ENCODE measurements around the gene LRP8. TPM values are rescaled to one million over a fixed set of nuclear protein-coding genes. Genes with fewer than 3 reads are reported as not detected.

The LRP8 gene
- polyA plus RNA-seq, 2 of the 4 experiments (the other 2 are of a cell fraction) = 32.6 to 46.1 TPM

DNA sequence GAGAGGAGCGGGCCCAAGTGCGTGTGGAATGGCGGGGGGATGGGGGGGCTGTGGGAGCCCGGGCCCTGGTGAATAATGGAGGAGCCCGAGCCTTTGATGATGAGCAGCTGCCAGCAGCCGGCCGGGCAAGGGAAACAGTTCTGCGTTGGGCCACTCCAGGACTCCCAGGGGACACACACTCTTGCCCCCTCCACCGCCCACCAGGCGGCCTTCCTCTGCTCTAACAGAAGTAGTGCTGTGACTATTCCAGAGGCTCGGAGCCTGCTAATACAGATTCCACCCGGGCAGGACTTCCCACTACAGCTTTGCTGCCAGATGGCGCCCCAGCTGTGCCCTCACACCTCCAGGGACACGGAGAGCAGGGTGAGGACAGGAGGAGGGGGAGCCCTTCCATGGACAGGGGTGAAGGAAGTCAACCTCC lies 48.2 kb upstream of the LRP8 start:
- Histone ChIP-seq H3K4me1 (no peaks in the 10 kb centered on the region), H3K9me3 (no peaks in the 10 kb centered on the region), H3K27ac (no peak overlapping the region), H3K4me2 (no peak overlapping the region), H3K4me3 (no peak overlapping the region)
- POLR2A ChIA-PET = no interaction called here
- 0 out of 6 replicates have a peak, but pooled peaks of 1 of the 2 experiments have one; percentile 29 for ATAC-seq
- FAIRE-seq = no peak
- WGBS (ENCODE audit: missing lambda C conversion rate) = 86% methylated on average over 8 of the region's 14 CpGs
- no peak for TF ChIP-seq KDM1A (IDR thresholded peaks at IDR 0.05; ENCODE audit: low read depth)
- TF ChIP-seq CEBPB (IDR thresholded peaks at IDR 0.05) = no peak
- no peak for TF ChIP-seq HEYL (CRISPR knock-in tag; IDR thresholded peaks at IDR 0.05)
- no peak for TF ChIP-seq RARB (CRISPR knock-in tag; IDR thresholded peaks at IDR 0.05)
- TF ChIP-seq, protein P1, sequence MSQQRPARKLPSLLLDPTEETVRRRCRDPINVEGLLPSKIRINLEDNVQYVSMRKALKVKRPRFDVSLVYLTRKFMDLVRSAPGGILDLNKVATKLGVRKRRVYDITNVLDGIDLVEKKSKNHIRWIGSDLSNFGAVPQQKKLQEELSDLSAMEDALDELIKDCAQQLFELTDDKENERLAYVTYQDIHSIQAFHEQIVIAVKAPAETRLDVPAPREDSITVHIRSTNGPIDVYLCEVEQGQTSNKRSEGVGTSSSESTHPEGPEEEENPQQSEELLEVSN (IDR thresholded peaks at IDR 0.05; ENCODE audit: borderline replicate concordance, low read depth) = no peak
- no peak for TF ChIP-seq CHD2 (IDR thresholded peaks at IDR 0.05; ENCODE audit: low read length, partially characterized antibody)
- no peak for TF ChIP-seq NFE2L2 (conservative IDR thresholded peaks at IDR 0.05; ENCODE audit: low read length)
- DNase-seq (ENCODE audit: low read depth in 1 of 2, low spot score in 1 of 2) = no peak
- CTCF ChIA-PET = interaction anchor here (1.2 to 3.5 kb wide), 2 partner anchors 17 to 82 kb away, joined by 3 to 14 read pairs; no protein-coding TSS in a partner anchor

DNA sequence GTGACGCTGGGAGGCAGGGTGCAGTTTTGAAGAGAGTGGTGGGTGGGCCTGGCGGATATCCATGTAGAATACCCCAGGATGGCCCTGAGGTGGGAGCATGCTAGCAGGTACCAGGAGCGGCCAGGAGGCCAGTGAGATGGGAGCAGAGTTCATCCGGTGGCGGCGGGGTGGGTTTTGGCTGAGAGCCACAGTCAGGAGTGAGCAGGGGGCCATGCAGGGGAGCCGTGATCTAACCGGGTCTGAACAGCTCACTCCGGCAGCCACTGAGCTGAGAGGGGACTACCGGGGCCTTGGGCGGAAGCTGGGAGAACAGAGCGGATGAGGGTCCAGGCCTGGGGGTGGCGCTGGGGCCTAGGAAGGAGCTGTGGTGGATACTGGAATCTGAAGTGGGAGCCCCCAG lies 47.6 kb upstream of the LRP8 start:
- Histone ChIP-seq H3K4me3 (no peak overlapping the region), H3K27ac (no peak overlapping the region), H3K4me1 (no peaks in the 10 kb centered on the region), H3K9me3 (no peaks in the 10 kb centered on the region), H3K4me2 (no peak overlapping the region)
- ATAC-seq (no peak), DNase-seq (ENCODE audit: low read depth in 1 of 2, low spot score in 1 of 2) (no peak), FAIRE-seq (no peak)
- 88% methylated on average over 13 of the region's 13 CpGs for WGBS (ENCODE audit: missing lambda C conversion rate)
- ChIA-PET POLR2A (no interaction called here), CTCF (interaction anchor here (1.2 to 3.5 kb wide), 3 partner anchors 17 to 97 kb away, joined by 3 to 14 read pairs (median 3); no protein-coding TSS in a partner anchor)
- TF ChIP-seq MYC (IDR thresholded peaks at IDR 0.05; ENCODE audit: borderline replicate concordance, low read length) (no peak), MAX (IDR thresholded peaks at IDR 0.05) (no peak), MAFK (IDR thresholded peaks at IDR 0.05; ENCODE audit: partially characterized antibody) (no peak), HDAC2 (IDR thresholded peaks at IDR 0.05) (no peak), EHMT2 (IDR thresholded peaks at IDR 0.05; ENCODE audit: low read depth) (no peak), RARB (CRISPR knock-in tag; IDR thresholded peaks at IDR 0.05) (no peak), TFCP2L1 (CRISPR knock-in tag; IDR thresholded peaks at IDR 0.05) (no peak), BHLHE40 (IDR thresholded peaks at IDR 0.05; ENCODE audit: low read depth, low read length) (no peak), TP53 (CRISPR knock-in tag; IDR thresholded peaks at IDR 0.05) (no peak)

GRCh38 chr1:53373246-53373645 lies 45.4 kb upstream of the LRP8 start:
- FAIRE-seq = no peak
- CTCF ChIA-PET = interaction anchor here (1.0 to 3.5 kb wide), 3 partner anchors 20 to 95 kb away, joined by 3 to 14 read pairs (median 3); no protein-coding TSS in a partner anchor

DNA sequence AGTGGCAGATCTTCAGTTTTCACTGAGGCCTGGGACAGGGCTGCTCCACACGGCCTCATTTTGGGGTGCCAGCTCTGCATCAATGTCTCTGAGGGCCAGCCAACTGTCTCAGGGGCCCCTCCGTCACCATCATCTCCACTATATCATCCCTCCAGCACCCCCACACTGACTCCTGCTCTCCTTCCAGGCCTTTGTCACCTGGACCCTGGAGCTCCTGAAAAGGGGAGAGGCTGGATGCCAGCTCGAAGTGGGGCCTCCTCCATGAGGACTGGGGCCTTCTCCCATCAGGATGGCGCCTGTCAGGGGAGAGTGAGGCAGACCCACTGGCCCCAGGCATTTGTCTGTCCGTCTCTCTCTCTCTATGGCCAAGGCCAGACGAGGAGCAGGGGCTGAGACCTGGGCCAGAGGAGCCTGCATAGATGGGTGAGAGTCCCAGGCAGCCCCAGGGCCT lies 44.7 kb upstream of the LRP8 start:
- no peak for FAIRE-seq
- no peak overlapping the region for H3K4me2 ChIP-seq
- no peak overlapping the region for H3K4me3 ChIP-seq
- no peak overlapping the region for H3K27ac ChIP-seq
- CTCF ChIA-PET = interaction anchor here (0.7 to 1.0 kb wide), 2 partner anchors 21 to 94 kb away, joined by 3 to 4 read pairs; no protein-coding TSS in a partner anchor
- POLR2A ChIA-PET = no interaction called here
- no peaks in the 10 kb centered on the region for H3K9me3 ChIP-seq
- no peak for TF ChIP-seq CBX8 (IDR thresholded peaks at IDR 0.05)
- TF ChIP-seq NR3C1 (IDR thresholded peaks at IDR 0.05) = no peak
- no peak for TF ChIP-seq BHLHE40 (IDR thresholded peaks at IDR 0.05; ENCODE audit: low read depth, low read length)
- TF ChIP-seq SREBF2 (IDR thresholded peaks at IDR 0.05) = no peak
- no peak for TF ChIP-seq SMC3 (IDR thresholded peaks at IDR 0.05)
- no peak for TF ChIP-seq POLR2A (IDR thresholded peaks at IDR 0.05; ENCODE audit: low read length)
- TF ChIP-seq, protein P2, sequence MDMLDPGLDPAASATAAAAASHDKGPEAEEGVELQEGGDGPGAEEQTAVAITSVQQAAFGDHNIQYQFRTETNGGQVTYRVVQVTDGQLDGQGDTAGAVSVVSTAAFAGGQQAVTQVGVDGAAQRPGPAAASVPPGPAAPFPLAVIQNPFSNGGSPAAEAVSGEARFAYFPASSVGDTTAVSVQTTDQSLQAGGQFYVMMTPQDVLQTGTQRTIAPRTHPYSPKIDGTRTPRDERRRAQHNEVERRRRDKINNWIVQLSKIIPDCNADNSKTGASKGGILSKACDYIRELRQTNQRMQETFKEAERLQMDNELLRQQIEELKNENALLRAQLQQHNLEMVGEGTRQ (IDR thresholded peaks at IDR 0.05) = no peak
- no peak for TF ChIP-seq NFE2L2 (conservative IDR thresholded peaks at IDR 0.05; ENCODE audit: low read length)
- TF ChIP-seq TFCP2L1 (CRISPR knock-in tag; IDR thresholded peaks at IDR 0.05) = no peak
- ATAC-seq = no peak
- DNase-seq (ENCODE audit: low read depth in 1 of 2, low spot score in 1 of 2) = no peak
- no peaks in the 10 kb centered on the region for H3K4me1 ChIP-seq
- 80% methylated on average over 2 of the region's 6 CpGs for WGBS (ENCODE audit: missing lambda C conversion rate)

More at GRCh38 chr1:53373246-53373645, 45.4 kb upstream of the LRP8 start:
- DNase-seq (ENCODE audit: low read depth in 1 of 2, low spot score in 1 of 2) (no peak), ATAC-seq (no peak)
- TF ChIP-seq RAD21 (conservative IDR thresholded peaks at IDR 0.05 in 1 of 2, IDR thresholded peaks at IDR 0.05 in 1 of 2) (no peak), EHMT2 (IDR thresholded peaks at IDR 0.05; ENCODE audit: low read depth) (no peak), HES2 (IDR thresholded peaks at IDR 0.05) (no peak), MYC (IDR thresholded peaks at IDR 0.05; ENCODE audit: borderline replicate concordance, low read length) (no peak), FOXS1 (CRISPR knock-in tag; IDR thresholded peaks at IDR 0.05) (no peak), JUNB (IDR thresholded peaks at IDR 0.05) (no peak)
- TF ChIP-seq, protein P2 (IDR thresholded peaks at IDR 0.05) = no peak
- Histone ChIP-seq H3K27ac (no peak overlapping the region), H3K4me3 (no peak overlapping the region), H3K9me3 (no peaks in the 10 kb centered on the region), H3K4me2 (no peak overlapping the region), H3K4me1 (no peaks in the 10 kb centered on the region)
- POLR2A ChIA-PET = no interaction called here
- 88% methylated on average over 11 of the region's 11 CpGs for WGBS (ENCODE audit: missing lambda C conversion rate)
